WTC11 (cell line): ENCODE results near the gene MRPS18A. TPM values are rescaled to one million over a fixed set of nuclear protein-coding genes. Genes with fewer than 3 reads are reported as not detected.

Source experiments
- ETV6 ChIP-seq: sonication (generic); formaldehyde crosslinking; IDR thresholded peaks from 2 replicates; pipeline ENCODE4 v1.8.1; 2022; ENCODE audit warnings: mild to moderate bottlenecking, missing genetic modification reagents
- FOXJ3 ChIP-seq: sonication (generic); formaldehyde crosslinking; IDR thresholded peaks from 2 replicates; pipeline ENCODE4 v1.9.0; 2021; ENCODE audit warnings: missing genetic modification reagents, mild to moderate bottlenecking, borderline replicate concordance
- FOXP1 ChIP-seq: sonication (generic); formaldehyde crosslinking; IDR thresholded peaks from 2 replicates; pipeline ENCODE4 v1.8.0; 2022; ENCODE audit warnings: missing genetic modification reagents, mild to moderate bottlenecking, moderate library complexity, borderline replicate concordance
- JUN ChIP-seq: sonication (generic); formaldehyde crosslinking; IDR thresholded peaks from 2 replicates; pipeline ENCODE4 v1.8.0; 2023; ENCODE audit warnings: mild to moderate bottlenecking, missing genetic modification reagents
- NFATC4 ChIP-seq: fragments of 250-450 bp; sonication (Bioruptor Pico); IDR thresholded peaks from 2 replicates; pipeline ENCODE4 v1.9.0; 2021; ENCODE audit warnings: mild to moderate bottlenecking
- NFYB ChIP-seq: sonication (generic); formaldehyde crosslinking; conservative IDR thresholded peaks from 2 replicates; pipeline ENCODE4 v1.8.0; 2022; ENCODE audit warnings: low read depth, missing genetic modification reagents
- SMAD4 ChIP-seq: sonication (generic); formaldehyde crosslinking; IDR thresholded peaks from 2 replicates; pipeline ENCODE4 v1.8.0; 2022; ENCODE audit warnings: mild to moderate bottlenecking, missing genetic modification reagents
- SOX15 ChIP-seq: fragments of 250-450 bp; sonication (Bioruptor Pico); IDR thresholded peaks from 2 replicates; pipeline ENCODE4 v1.9.0; 2021; ENCODE audit warnings: mild to moderate bottlenecking
- TCF7 ChIP-seq: sonication (generic); formaldehyde crosslinking; IDR thresholded peaks from 2 replicates; pipeline ENCODE4 v1.8.0; 2022; ENCODE audit warnings: mild to moderate bottlenecking, low read depth, missing genetic modification reagents, moderate library complexity
- ZNF317 ChIP-seq: sonication (generic); formaldehyde crosslinking; IDR thresholded peaks from 2 replicates; pipeline ENCODE4 v1.8.1; 2023; ENCODE audit warnings: low read depth, mild to moderate bottlenecking, moderate library complexity, missing genetic modification reagents, borderline replicate concordance
- total RNA-seq: library from RNA; stranded (reverse); gene quantifications from 3 replicates; pipeline ENCODE4 v1.2.3, GENCODE V29; 2021
- TF ChIP-seq, protein P1 (sequence below): sonication (generic); formaldehyde crosslinking; IDR thresholded peaks from 2 replicates; pipeline ENCODE4 v1.8.1; 2022; ENCODE audit warnings: missing genetic modification reagents, borderline replicate concordance
- TF ChIP-seq, protein P2 (sequence below): sonication (generic); formaldehyde crosslinking; IDR thresholded peaks from 2 replicates; pipeline ENCODE4 v1.8.1; 2023; ENCODE audit warnings: mild to moderate bottlenecking, missing genetic modification reagents, moderate library complexity
- TF ChIP-seq, protein P3 (sequence below): sonication (generic); formaldehyde crosslinking; IDR thresholded peaks from 2 replicates; pipeline ENCODE4 v1.8.1; 2023; ENCODE audit warnings: mild to moderate bottlenecking, missing genetic modification reagents
- TF ChIP-seq, protein P4 (sequence below): sonication (generic); formaldehyde crosslinking; IDR thresholded peaks from 2 replicates; pipeline ENCODE4 v1.8.0; 2022; ENCODE audit warnings: mild to moderate bottlenecking, missing genetic modification reagents
- TF ChIP-seq, protein P5 (sequence below): sonication (generic); formaldehyde crosslinking; IDR thresholded peaks from 2 replicates; pipeline ENCODE4 v1.8.1; 2022; ENCODE audit warnings: low read depth, missing genetic modification reagents, borderline replicate concordance
- TF ChIP-seq, protein P6 (sequence below): sonication (generic); formaldehyde crosslinking; IDR thresholded peaks from 2 replicates; pipeline ENCODE4 v1.8.0; 2022; ENCODE audit warnings: mild to moderate bottlenecking, missing genetic modification reagents
- TF ChIP-seq, protein P7 (sequence below): sonication (generic); formaldehyde crosslinking; IDR thresholded peaks from 2 replicates; pipeline ENCODE4 v1.8.0; 2022; ENCODE audit warnings: mild to moderate bottlenecking, missing genetic modification reagents
- TF ChIP-seq, protein P8 (sequence below): sonication (generic); formaldehyde crosslinking; IDR thresholded peaks from 2 replicates; pipeline ENCODE4 v1.8.1; 2023; ENCODE audit warnings: mild to moderate bottlenecking, moderate library complexity, missing genetic modification reagents
- TF ChIP-seq, protein P9 (sequence below): fragments of 250-450 bp; sonication (Bioruptor Pico); IDR thresholded peaks from 2 replicates; pipeline ENCODE4 v1.9.0; 2021; ENCODE audit warnings: mild to moderate bottlenecking, borderline replicate concordance

Gene MRPS18A
- total RNA-seq, 1 experiment from 2014 or later, result 61.6 TPM

DNA sequence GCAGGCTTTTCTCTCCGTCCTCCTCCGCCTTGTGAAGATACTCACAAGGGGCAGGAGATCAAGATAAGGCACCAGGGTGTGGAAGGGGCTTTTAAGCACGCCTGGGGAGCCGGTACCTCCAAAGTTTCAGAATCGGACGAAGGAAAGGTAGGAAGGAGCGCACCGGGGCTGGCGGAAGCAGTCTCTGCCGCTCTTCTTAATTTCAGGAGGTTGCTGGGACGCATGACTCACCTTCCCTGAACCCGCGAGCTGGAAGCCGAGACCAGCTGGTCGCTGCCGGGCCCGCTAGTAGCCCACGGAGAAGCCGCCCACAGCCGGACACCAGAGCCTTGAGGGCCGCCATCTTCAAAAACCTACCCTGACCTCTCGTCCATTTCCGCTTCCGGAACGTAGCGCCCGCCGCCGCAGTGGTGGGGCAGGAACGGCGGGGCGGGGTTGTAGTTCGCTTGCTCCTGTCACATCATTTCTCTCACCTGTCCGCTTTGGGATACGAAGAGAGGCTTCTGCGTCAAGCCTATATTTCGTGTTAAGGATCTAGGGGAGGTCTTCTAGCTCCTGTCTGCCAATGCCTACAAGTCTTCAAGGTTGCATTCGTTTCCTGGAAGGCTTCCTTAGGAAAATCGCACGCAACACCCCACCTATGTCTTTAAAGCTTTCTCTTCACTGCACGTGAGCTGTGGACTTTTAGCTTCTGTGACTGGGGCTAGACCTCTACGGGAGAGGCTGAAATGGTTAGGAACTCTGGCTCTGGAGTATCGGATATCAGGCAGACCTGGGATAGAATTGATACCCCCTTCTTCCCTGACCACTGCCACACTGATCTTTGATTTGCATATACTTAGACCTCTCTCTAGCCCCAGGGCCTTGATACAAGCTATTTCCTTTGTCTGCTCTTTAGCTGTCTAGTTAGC, at the start of gene MRPS18A (continued):
- TF ChIP-seq, protein P1, sequence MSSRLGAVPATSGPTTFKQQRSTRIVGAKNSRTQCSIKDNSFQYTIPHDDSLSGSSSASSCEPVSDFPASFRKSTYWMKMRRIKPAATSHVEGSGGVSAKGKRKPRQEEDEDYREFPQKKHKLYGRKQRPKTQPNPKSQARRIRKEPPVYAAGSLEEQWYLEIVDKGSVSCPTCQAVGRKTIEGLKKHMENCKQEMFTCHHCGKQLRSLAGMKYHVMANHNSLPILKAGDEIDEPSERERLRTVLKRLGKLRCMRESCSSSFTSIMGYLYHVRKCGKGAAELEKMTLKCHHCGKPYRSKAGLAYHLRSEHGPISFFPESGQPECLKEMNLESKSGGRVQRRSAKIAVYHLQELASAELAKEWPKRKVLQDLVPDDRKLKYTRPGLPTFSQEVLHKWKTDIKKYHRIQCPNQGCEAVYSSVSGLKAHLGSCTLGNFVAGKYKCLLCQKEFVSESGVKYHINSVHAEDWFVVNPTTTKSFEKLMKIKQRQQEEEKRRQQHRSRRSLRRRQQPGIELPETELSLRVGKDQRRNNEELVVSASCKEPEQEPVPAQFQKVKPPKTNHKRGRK (CRISPR knock-in tag), result no peak
- TF ChIP-seq, protein P2, sequence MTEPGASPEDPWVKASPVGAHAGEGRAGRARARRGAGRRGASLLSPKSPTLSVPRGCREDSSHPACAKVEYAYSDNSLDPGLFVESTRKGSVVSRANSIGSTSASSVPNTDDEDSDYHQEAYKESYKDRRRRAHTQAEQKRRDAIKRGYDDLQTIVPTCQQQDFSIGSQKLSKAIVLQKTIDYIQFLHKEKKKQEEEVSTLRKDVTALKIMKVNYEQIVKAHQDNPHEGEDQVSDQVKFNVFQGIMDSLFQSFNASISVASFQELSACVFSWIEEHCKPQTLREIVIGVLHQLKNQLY (CRISPR knock-in tag), result no peak
- TF ChIP-seq, protein P3, sequence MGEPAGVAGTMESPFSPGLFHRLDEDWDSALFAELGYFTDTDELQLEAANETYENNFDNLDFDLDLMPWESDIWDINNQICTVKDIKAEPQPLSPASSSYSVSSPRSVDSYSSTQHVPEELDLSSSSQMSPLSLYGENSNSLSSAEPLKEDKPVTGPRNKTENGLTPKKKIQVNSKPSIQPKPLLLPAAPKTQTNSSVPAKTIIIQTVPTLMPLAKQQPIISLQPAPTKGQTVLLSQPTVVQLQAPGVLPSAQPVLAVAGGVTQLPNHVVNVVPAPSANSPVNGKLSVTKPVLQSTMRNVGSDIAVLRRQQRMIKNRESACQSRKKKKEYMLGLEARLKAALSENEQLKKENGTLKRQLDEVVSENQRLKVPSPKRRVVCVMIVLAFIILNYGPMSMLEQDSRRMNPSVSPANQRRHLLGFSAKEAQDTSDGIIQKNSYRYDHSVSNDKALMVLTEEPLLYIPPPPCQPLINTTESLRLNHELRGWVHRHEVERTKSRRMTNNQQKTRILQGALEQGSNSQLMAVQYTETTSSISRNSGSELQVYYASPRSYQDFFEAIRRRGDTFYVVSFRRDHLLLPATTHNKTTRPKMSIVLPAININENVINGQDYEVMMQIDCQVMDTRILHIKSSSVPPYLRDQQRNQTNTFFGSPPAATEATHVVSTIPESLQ, result no peak
- TF ChIP-seq, protein P4, sequence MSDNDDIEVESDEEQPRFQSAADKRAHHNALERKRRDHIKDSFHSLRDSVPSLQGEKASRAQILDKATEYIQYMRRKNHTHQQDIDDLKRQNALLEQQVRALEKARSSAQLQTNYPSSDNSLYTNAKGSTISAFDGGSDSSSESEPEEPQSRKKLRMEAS (CRISPR knock-in tag), result peak; percentile 43; the same call in 1 of the 2 replicates
- TF ChIP-seq JUN, result no peak
- TF ChIP-seq SOX15, result no peak
- no peak for TF ChIP-seq ZNF317 (CRISPR knock-in tag)
- TF ChIP-seq, protein P5, sequence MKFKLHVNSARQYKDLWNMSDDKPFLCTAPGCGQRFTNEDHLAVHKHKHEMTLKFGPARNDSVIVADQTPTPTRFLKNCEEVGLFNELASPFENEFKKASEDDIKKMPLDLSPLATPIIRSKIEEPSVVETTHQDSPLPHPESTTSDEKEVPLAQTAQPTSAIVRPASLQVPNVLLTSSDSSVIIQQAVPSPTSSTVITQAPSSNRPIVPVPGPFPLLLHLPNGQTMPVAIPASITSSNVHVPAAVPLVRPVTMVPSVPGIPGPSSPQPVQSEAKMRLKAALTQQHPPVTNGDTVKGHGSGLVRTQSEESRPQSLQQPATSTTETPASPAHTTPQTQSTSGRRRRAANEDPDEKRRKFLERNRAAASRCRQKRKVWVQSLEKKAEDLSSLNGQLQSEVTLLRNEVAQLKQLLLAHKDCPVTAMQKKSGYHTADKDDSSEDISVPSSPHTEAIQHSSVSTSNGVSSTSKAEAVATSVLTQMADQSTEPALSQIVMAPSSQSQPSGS, result no peak
- no peak for TF ChIP-seq TCF7 (CRISPR knock-in tag)
- TF ChIP-seq, protein P6, sequence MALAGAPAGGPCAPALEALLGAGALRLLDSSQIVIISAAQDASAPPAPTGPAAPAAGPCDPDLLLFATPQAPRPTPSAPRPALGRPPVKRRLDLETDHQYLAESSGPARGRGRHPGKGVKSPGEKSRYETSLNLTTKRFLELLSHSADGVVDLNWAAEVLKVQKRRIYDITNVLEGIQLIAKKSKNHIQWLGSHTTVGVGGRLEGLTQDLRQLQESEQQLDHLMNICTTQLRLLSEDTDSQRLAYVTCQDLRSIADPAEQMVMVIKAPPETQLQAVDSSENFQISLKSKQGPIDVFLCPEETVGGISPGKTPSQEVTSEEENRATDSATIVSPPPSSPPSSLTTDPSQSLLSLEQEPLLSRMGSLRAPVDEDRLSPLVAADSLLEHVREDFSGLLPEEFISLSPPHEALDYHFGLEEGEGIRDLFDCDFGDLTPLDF (CRISPR knock-in tag), result no peak
- TF ChIP-seq, protein P7, sequence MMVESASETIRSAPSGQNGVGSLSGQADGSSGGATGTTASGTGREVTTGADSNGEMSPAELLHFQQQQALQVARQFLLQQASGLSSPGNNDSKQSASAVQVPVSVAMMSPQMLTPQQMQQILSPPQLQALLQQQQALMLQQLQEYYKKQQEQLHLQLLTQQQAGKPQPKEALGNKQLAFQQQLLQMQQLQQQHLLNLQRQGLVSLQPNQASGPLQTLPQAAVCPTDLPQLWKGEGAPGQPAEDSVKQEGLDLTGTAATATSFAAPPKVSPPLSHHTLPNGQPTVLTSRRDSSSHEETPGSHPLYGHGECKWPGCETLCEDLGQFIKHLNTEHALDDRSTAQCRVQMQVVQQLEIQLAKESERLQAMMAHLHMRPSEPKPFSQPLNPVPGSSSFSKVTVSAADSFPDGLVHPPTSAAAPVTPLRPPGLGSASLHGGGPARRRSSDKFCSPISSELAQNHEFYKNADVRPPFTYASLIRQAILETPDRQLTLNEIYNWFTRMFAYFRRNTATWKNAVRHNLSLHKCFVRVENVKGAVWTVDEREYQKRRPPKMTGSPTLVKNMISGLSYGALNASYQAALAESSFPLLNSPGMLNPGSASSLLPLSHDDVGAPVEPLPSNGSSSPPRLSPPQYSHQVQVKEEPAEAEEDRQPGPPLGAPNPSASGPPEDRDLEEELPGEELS, result no peak
- TF ChIP-seq NFYB (CRISPR knock-in tag), result 0 out of 2 replicates have a peak, but pooled peaks have one; percentile 14
- peak; percentile 75; the same call in 1 of the 2 replicates for TF ChIP-seq ETV6 (CRISPR knock-in tag)
- TF ChIP-seq FOXP1 (CRISPR knock-in tag), result peak; percentile 70; the same call in 1 of the 2 replicates
- TF ChIP-seq NFATC4 (CRISPR knock-in tag), result no peak
- TF ChIP-seq SMAD4 (CRISPR knock-in tag), result no peak
- TF ChIP-seq, protein P8, sequence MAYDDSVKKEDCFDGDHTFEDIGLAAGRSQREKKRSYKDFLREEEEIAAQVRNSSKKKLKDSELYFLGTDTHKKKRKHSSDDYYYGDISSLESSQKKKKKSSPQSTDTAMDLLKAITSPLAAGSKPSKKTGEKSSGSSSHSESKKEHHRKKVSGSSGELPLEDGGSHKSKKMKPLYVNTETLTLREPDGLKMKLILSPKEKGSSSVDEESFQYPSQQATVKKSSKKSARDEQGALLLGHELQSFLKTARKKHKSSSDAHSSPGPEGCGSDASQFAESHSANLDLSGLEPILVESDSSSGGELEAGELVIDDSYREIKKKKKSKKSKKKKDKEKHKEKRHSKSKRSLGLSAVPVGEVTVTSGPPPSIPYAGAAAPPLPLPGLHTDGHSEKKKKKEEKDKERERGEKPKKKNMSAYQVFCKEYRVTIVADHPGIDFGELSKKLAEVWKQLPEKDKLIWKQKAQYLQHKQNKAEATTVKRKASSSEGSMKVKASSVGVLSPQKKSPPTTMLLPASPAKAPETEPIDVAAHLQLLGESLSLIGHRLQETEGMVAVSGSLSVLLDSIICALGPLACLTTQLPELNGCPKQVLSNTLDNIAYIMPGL (CRISPR knock-in tag), result no peak
- TF ChIP-seq, protein P9, sequence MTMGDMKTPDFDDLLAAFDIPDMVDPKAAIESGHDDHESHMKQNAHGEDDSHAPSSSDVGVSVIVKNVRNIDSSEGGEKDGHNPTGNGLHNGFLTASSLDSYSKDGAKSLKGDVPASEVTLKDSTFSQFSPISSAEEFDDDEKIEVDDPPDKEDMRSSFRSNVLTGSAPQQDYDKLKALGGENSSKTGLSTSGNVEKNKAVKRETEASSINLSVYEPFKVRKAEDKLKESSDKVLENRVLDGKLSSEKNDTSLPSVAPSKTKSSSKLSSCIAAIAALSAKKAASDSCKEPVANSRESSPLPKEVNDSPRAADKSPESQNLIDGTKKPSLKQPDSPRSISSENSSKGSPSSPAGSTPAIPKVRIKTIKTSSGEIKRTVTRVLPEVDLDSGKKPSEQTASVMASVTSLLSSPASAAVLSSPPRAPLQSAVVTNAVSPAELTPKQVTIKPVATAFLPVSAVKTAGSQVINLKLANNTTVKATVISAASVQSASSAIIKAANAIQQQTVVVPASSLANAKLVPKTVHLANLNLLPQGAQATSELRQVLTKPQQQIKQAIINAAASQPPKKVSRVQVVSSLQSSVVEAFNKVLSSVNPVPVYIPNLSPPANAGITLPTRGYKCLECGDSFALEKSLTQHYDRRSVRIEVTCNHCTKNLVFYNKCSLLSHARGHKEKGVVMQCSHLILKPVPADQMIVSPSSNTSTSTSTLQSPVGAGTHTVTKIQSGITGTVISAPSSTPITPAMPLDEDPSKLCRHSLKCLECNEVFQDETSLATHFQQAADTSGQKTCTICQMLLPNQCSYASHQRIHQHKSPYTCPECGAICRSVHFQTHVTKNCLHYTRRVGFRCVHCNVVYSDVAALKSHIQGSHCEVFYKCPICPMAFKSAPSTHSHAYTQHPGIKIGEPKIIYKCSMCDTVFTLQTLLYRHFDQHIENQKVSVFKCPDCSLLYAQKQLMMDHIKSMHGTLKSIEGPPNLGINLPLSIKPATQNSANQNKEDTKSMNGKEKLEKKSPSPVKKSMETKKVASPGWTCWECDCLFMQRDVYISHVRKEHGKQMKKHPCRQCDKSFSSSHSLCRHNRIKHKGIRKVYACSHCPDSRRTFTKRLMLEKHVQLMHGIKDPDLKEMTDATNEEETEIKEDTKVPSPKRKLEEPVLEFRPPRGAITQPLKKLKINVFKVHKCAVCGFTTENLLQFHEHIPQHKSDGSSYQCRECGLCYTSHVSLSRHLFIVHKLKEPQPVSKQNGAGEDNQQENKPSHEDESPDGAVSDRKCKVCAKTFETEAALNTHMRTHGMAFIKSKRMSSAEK, result no peak
- TF ChIP-seq FOXJ3 (CRISPR knock-in tag), result no peak
